Hepatocyte (in vitro differentiated cells): Measurements from ENCODE around the gene USP32. TPM values are rescaled to one million over a fixed set of nuclear protein-coding genes. Genes with fewer than 3 reads are reported as not detected.

Experiments
- DNase-seq: peaks from one replicate; pipeline ENCODE4 v3.0.0-alpha.2; 2016; ENCODE audit warnings: low spot score
- H2AFZ ChIP-seq: fragments of 200-600 bp; sonication (generic); 2 replicates; pipeline ENCODE4 v1.6.0; 2016; ENCODE audit warnings: antibody characterized with exemption, mild to moderate bottlenecking
- H3K27ac ChIP-seq: fragments of 200-600 bp; sonication (generic); 2 replicates; pipeline ENCODE4 v1.5.1; 2016; ENCODE audit warnings: mild to moderate bottlenecking
- H3K27me3 ChIP-seq: fragments of 200-600 bp; sonication (generic); 2 replicates; pipeline ENCODE4 v1.6.1; 2016
- H3K36me3 ChIP-seq: fragments of 200-600 bp; sonication (generic); replicated peaks from 2 replicates; pipeline ENCODE4 v1.5.1; 2016; ENCODE audit warnings: low read depth; ENCODE audit not compliant: insufficient read depth
- H3K4me1 ChIP-seq: fragments of 200-600 bp; sonication (generic); 2 replicates; pipeline ENCODE4 v1.5.1; 2016; ENCODE audit warnings: mild to moderate bottlenecking, moderate library complexity; ENCODE audit not compliant: insufficient read depth
- H3K4me2 ChIP-seq: fragments of 200-600 bp; sonication (generic); 2 replicates; pipeline ENCODE4 v1.6.0; 2016
- H3K4me3 ChIP-seq: fragments of 200-600 bp; sonication (generic); 2 replicates; pipeline ENCODE4 v1.5.1; 2016; ENCODE audit warnings: mild to moderate bottlenecking
- H3K79me2 ChIP-seq: fragments of 200-600 bp; sonication (generic); 2 replicates; pipeline ENCODE4 v1.6.0; 2017; ENCODE audit warnings: mild to moderate bottlenecking
- H3K9me2 ChIP-seq: fragments of 200-600 bp; sonication (generic); replicated peaks from 2 replicates; pipeline ENCODE4 v1.6.0; 2017; ENCODE audit warnings: mild to moderate bottlenecking; ENCODE audit not compliant: insufficient read depth
- H3K9me3 ChIP-seq: fragments of 200-600 bp; sonication (generic); 2 replicates; pipeline ENCODE4 v1.5.1; 2016; ENCODE audit warnings: low read depth, mild to moderate bottlenecking
- H4K20me1 ChIP-seq: fragments of 200-600 bp; sonication (generic); 2 replicates; pipeline ENCODE4 v1.6.0; 2016; ENCODE audit warnings: mild to moderate bottlenecking; ENCODE audit not compliant: insufficient read depth, poor library complexity, severe bottlenecking
- CTCF ChIP-seq: fragments of 200-600 bp; sonication (generic); IDR thresholded peaks from 2 replicates; pipeline ENCODE4 v1.5.1; 2016; ENCODE audit warnings: antibody characterized with exemption, mild to moderate bottlenecking; ENCODE audit not compliant: poor library complexity
- EZH2 ChIP-seq: fragments of 200-600 bp; sonication (generic); IDR thresholded peaks from 2 replicates; pipeline ENCODE4 v1.6.1; 2016; ENCODE audit warnings: antibody characterized with exemption, mild to moderate bottlenecking, borderline replicate concordance
- EZH2phosphoT487 ChIP-seq: fragments of 200-600 bp; sonication (generic); IDR thresholded peaks from one replicate; pipeline ENCODE4 v1.6.1; 2018; ENCODE audit warnings: antibody characterized with exemption, mild to moderate bottlenecking, low read depth, moderate library complexity; ENCODE audit not compliant: unreplicated experiment, severe bottlenecking
- WGBS: methylation state at CpG from one replicate; pipeline ENCODE4 v1.1.6; 2016; ENCODE audit warnings: low lambda C conversion rate; ENCODE audit errors: missing lambda C conversion rate; 5-methylcytosine and 5-hydroxymethylcytosine counted together
- polyA plus RNA-seq: library from polyadenylated mRNA; unstranded; fragments of >200 nt; fragmentation: Nextera tagmentation; extraction: Ambion mirVana; gene quantifications from 2 replicates; pipeline ENCODE4 v1.2.1, GENCODE V29; 2016
- total RNA-seq: library from RNA; depleted of rRNA; stranded (reverse); fragments of >200 nt; gene quantifications from 2 replicates; pipeline ENCODE4 v1.2.3, GENCODE V29; 2014

USP32 gene
- total and polyA plus RNA-seq, 2 experiments from 2014 or later = 15.3 to 37.0 TPM

GRCh38 chr17:60244656-60245055 lies 147.3 kb downstream of the USP32 start:
- Histone ChIP-seq H3K27me3 (no peaks in the 10 kb centered on the region), H3K4me2 (no peak overlapping the region), H3K27ac (no peak overlapping the region), H3K36me3 (no peaks in the 10 kb centered on the region), H3K4me1 (no peaks in the 10 kb centered on the region), H3K4me3 (no peak overlapping the region), H3K9me2 (no peaks in the 10 kb centered on the region), H3K79me2 (no peaks in the 10 kb centered on the region), H2AFZ (no peak overlapping the region), H4K20me1 (no peaks in the 10 kb centered on the region), H3K9me3 (no peaks in the 10 kb centered on the region)
- no peak for DNase-seq
- WGBS = 99% methylated on average over 8 of the region's 8 CpGs
- TF ChIP-seq CTCF (no peak), EZH2 (no peak), EZH2phosphoT487 (no peak)

GRCh38 chr17:60240290-60240689 lies 151.6 kb downstream of the USP32 start:
- Histone ChIP-seq H3K4me3 (no peak overlapping the region), H3K9me3 (no peaks in the 10 kb centered on the region), H3K79me2 (no peaks in the 10 kb centered on the region), H3K36me3 (no peaks in the 10 kb centered on the region), H3K27ac (no peak overlapping the region), H3K4me1 (no peaks in the 10 kb centered on the region), H3K4me2 (no peak overlapping the region), H2AFZ (no peak overlapping the region), H3K27me3 (no peaks in the 10 kb centered on the region), H3K9me2 (no peaks in the 10 kb centered on the region), H4K20me1 (no peaks in the 10 kb centered on the region)
- DNase-seq = no peak
- no peak for TF ChIP-seq CTCF
- TF ChIP-seq EZH2phosphoT487 = no peak
- 94% methylated on average over 3 of the region's 3 CpGs for WGBS

GRCh38 chr17:60231691-60232090 lies 160.2 kb downstream of the USP32 start:
- DNase-seq = no peak
- Histone ChIP-seq H3K9me3 (no peaks in the 10 kb centered on the region), H3K79me2 (no peaks in the 10 kb centered on the region), H3K4me1 (no peaks in the 10 kb centered on the region), H3K27ac (no peak overlapping the region), H3K36me3 (no peaks in the 10 kb centered on the region), H3K4me3 (no peak overlapping the region), H3K27me3 (no peaks in the 10 kb centered on the region), H3K9me2 (no peaks in the 10 kb centered on the region), H3K4me2 (no peak overlapping the region), H2AFZ (no peak overlapping the region), H4K20me1 (no peaks in the 10 kb centered on the region)
- TF ChIP-seq EZH2phosphoT487 (no peak), EZH2 (no peak), CTCF (no peak)
- 92% methylated on average over 2 of the region's 2 CpGs for WGBS

- Histone ChIP-seq H4K20me1 (no peaks in the 10 kb centered on the region), H3K4me3 (no peak overlapping the region), H3K9me3 (no peaks in the 10 kb centered on the region), H3K27ac (no peak overlapping the region), H3K36me3 (no peaks in the 10 kb centered on the region), H3K79me2 (no peaks in the 10 kb centered on the region), H3K4me2 (no peak overlapping the region), H3K9me2 (no peaks in the 10 kb centered on the region), H3K27me3 (no peaks in the 10 kb centered on the region), H3K4me1 (no peaks in the 10 kb centered on the region), H2AFZ (no peak overlapping the region)
- 96% methylated on average over 4 of the region's 4 CpGs for WGBS
- no peak for TF ChIP-seq EZH2
- peak; percentile 54 for TF ChIP-seq CTCF
- TF ChIP-seq EZH2phosphoT487 = no peak
- peak; percentile 15 for DNase-seq
These were observed 160.7 kb downstream of the USP32 start for GRCh38 chr17:60231234-60231633.
